Vagina (tissue), 2 donors: ENCODE data around the gene SLC2A1. TPM values are rescaled to one million over a fixed set of nuclear protein-coding genes. Genes with fewer than 3 reads are reported as not detected.

Experiments used
- DNase-seq, 2 donors: peaks; one replicate each; pipeline ENCODE4 v3.0.0-alpha.2; 2017; ENCODE audit errors: extremely low spot score in 2 of 2
- H3K27ac ChIP-seq: fragments of 200-600 bp; sonication (generic); one replicate; pipeline ENCODE4 v1.5.1; 2019
- H3K27me3 ChIP-seq: fragments of 200-600 bp; sonication (generic); one replicate; pipeline ENCODE4 v1.5.1; 2019
- H3K36me3 ChIP-seq, 2 donors: fragments of 200-600 bp; sonication (generic); one replicate each; pipeline ENCODE4 v1.5.1; 2017 to 2019
- H3K4me1 ChIP-seq: fragments of 200-600 bp; sonication (generic); one replicate; pipeline ENCODE4 v1.5.1; 2019
- H3K4me3 ChIP-seq, 2 donors: fragments of 200-600 bp; sonication (generic); 1 replicate in 1 of 2; 2 replicates in 1 of 2; pipeline ENCODE4 v1.5.1; 2016 to 2019
- H3K9me3 ChIP-seq: fragments of 200-600 bp; sonication (generic); one replicate; pipeline ENCODE4 v1.5.1; 2019
- CTCF ChIP-seq, 3 experiments: fragments of 450-650 bp in 2 of 3; fragments of 200-600 bp in 1 of 3; sonication (generic) in 1 of 3; IDR thresholded peaks; one replicate each; pipeline ENCODE4 v1.5.1; 2017 to 2019; ENCODE audit warnings: antibody characterized with exemption in 3 of 3, mild to moderate bottlenecking in 2 of 3, moderate library complexity in 2 of 3
- POLR2A ChIP-seq, 2 donors: fragments of 450-650 bp; IDR thresholded peaks; one replicate each; pipeline ENCODE4 v1.6.1; 2017; ENCODE audit warnings: antibody characterized with exemption in 2 of 2, mild to moderate bottlenecking in 2 of 2, moderate library complexity in 2 of 2
- POLR2AphosphoS5 ChIP-seq, 2 donors: sonication (generic); formaldehyde crosslinking; IDR thresholded peaks; one replicate each; pipeline ENCODE4 v1.9.0; 2017; ENCODE audit warnings: antibody characterized with exemption in 2 of 2, mild to moderate bottlenecking in 2 of 2, low read depth in 1 of 2; ENCODE audit not compliant: insufficient read depth in 1 of 2
- intact Hi-C: fragments of 100-400 bp; cut with DNase I; formaldehyde crosslinking; loops from one replicate; pipeline ENCODE4 v1.15.1; 2023
- total RNA-seq: library from RNA; depleted of rRNA; stranded (reverse); fragments of >200 nt; gene quantifications from one replicate; pipeline ENCODE4 v1.2.3, GENCODE V29; 2016

Gene SLC2A1
- total RNA-seq, 1 donor from 2014 or later, result 286 TPM

- H3K4me3 ChIP-seq, result no peak overlapping the region
- H3K36me3 ChIP-seq, result no peaks in the 10 kb centered on the region
- H3K9me3 ChIP-seq, result no peaks in the 10 kb centered on the region
- peaks cover 47% of the 10 kb centered on the region for H3K4me1 ChIP-seq
- intact Hi-C loops, result no loop called here
- TF ChIP-seq CTCF (IDR thresholded peaks at IDR 0.05) (no peak), POLR2A (IDR thresholded peaks at IDR 0.05) (no peak), POLR2AphosphoS5 (IDR thresholded peaks at IDR 0.05; ENCODE audit: insufficient read depth in 1 of 2, low read depth in 1 of 2) (no peak)
- peak overlapping the region; percentile 92 for H3K27ac ChIP-seq
- DNase-seq, result peak in 1 of 2 donors; percentile 79
- H3K27me3 ChIP-seq, result no peaks in the 10 kb centered on the region
These were observed 4.1 kb upstream of the SLC2A1 start for GRCh38 chr1:42962641-42963377.

- intact Hi-C loops, result no loop called here
- no peak for DNase-seq
- H3K27me3 ChIP-seq, result no peaks in the 10 kb centered on the region
- no peaks in the 10 kb centered on the region for H3K36me3 ChIP-seq
- TF ChIP-seq CTCF (IDR thresholded peaks at IDR 0.05), result no peak
- no peak for TF ChIP-seq POLR2A (IDR thresholded peaks at IDR 0.05)
- TF ChIP-seq POLR2AphosphoS5 (IDR thresholded peaks at IDR 0.05; ENCODE audit: insufficient read depth in 1 of 2, low read depth in 1 of 2), result no peak
- H3K4me3 ChIP-seq, result no peak overlapping the region
- no peaks in the 10 kb centered on the region for H3K9me3 ChIP-seq
- H3K4me1 ChIP-seq, result peaks cover 44% of the 10 kb centered on the region
- H3K27ac ChIP-seq, result peak overlapping the region; percentile 92
These were observed 2.8 kb upstream of the SLC2A1 start for GRCh38 chr1:42961312-42962091.

- Histone ChIP-seq H3K36me3 (no peaks in the 10 kb centered on the region), H3K27me3 (no peaks in the 10 kb centered on the region), H3K4me3 (no peak overlapping the region), H3K9me3 (no peaks in the 10 kb centered on the region), H3K27ac (peak overlapping the region; percentile 92), H3K4me1 (peaks cover 42% of the 10 kb centered on the region)
- no peak for TF ChIP-seq CTCF (IDR thresholded peaks at IDR 0.05)
- TF ChIP-seq POLR2AphosphoS5 (IDR thresholded peaks at IDR 0.05; ENCODE audit: insufficient read depth in 1 of 2, low read depth in 1 of 2), result no peak
- no peak for TF ChIP-seq POLR2A (IDR thresholded peaks at IDR 0.05)
- intact Hi-C loops, result no loop called here
- DNase-seq, result no peak
These were observed 2.1 kb upstream of the SLC2A1 start for GRCh38 chr1:42960566-42961311.

GRCh38 chr1:42960122-42960390 lies 1.4 kb upstream of the SLC2A1 start:
- Histone ChIP-seq H3K27ac (peak overlapping the region; percentile 92), H3K9me3 (no peaks in the 10 kb centered on the region), H3K27me3 (no peaks in the 10 kb centered on the region), H3K36me3 (no peaks in the 10 kb centered on the region), H3K4me1 (peaks cover 49% of the 10 kb centered on the region), H3K4me3 (peak overlapping the region in 1 of 2 donors; percentile 81)
- intact Hi-C loops, result no loop called here
- no peak for DNase-seq
- TF ChIP-seq CTCF (IDR thresholded peaks at IDR 0.05) (no peak), POLR2AphosphoS5 (IDR thresholded peaks at IDR 0.05; ENCODE audit: insufficient read depth in 1 of 2, low read depth in 1 of 2) (no peak), POLR2A (IDR thresholded peaks at IDR 0.05) (no peak)
